Fibroblast of skin of abdomen (primary cell): ENCODE data around the gene RBM45.

ENCODE experiments used
- DNase-seq: peaks from one replicate; pipeline ENCODE4 v3.0.0-alpha.2; 2013

Gene RBM45

GRCh38 chr2:178163395-178163794, 51.2 kb downstream of the RBM45 start:
- DNase-seq = no peak

GRCh38 chr2:178163911-178164310, 51.7 kb downstream of the RBM45 start:
- DNase-seq = no peak

DNA sequence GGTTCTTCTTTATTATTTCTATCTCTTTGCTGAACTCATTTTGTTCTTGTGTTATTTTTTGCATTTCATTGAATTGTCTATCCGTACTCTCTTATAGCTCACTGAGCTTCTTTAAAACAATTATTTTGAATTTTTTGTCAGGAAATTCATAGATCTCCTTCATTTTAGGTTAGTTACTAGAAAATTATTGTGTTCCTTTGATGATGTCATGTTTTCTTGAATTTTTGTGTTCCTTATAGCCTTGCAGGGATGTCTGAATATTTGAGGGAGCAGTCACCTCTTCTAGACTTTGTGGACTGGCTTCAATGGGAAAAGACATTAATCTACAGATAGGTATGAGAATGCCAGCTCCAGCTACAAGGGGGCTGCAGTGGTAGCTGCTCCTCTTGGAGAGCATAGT, 61.4 kb downstream of the RBM45 start:
- DNase-seq = peak; percentile 40

DNA sequence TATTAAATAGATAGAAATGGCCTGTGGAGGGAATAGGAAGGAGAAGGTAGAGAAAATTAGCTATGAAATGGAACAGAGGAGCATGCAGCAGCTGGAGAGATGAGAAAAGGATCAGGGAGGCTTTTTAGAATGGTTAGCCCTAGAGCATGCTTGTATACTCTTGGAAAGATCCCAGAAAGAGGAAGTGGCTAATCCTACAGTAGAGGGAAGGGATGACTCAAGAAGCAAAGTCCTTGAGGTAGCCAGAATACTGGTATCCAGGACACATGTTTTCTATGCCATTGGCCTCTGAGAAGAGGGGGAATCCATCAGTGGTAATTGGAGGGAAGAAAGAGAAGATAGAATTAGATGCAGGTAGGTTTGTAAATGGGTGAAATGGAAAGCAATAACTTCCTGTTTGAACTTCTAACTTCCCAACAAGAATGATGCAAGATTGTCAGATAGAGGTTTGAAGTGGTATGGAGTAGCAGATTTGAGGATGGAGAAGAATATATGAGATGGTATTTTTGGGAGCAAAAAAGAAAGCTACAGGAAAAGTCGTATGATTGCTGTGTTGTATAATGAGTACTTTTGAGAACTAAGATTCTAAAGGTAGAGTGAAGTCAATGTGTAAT, 64.9 kb downstream of the RBM45 start:
- DNase-seq = peak; percentile 63
